ENCODE measurements around the gene KRT76.

Gene KRT76

GRCh38 chr12:52759218-52759617, 17.9 kb downstream of the KRT76 start:
- no peaks in the 10 kb centered on the region for H3F3A ChIP-seq (ENCODE audit: insufficient read depth, low read length)

DNA sequence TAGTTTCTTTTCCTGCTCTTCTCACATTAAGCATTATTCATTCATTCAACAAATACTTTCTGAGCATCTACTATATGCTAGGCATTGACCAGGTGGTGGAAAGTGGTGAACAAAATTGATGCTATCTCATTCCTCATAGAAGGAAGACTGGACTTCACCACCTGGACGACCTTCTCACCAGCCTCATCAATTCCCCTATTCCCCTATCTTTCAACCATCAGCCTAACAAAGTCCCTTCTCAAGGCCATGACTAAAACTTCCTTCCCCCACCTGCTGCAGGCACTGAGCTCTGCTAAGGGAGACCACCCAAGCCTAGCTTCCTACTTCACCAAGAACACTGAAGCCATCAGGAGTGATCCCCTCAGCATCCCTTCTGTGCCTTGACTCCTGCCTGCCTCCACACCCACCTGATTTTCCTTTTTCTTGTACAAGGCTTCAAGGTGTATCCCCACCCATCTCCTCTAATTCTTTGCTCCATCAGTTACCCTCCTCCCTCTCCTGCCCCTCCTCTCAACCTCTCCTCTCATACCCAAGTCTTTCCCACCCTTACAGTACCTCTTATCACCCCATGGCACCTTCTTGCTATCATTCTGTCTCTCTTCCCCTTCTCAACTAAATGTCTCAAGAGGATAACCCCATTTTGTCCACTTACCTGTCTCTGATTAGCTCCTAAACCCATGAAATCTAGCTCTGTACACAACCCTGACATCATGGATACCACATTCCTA, 19.5 kb downstream of the KRT76 start:
- Histone ChIP-seq H3K27ac (ENCODE audit: low read depth, low read length, poor library complexity, severe bottlenecking) (no peak overlapping the region), H3K4me2 (ENCODE audit: low read length) (no peak overlapping the region), H3K9me2 (ENCODE audit: low read depth, low read length) (no peaks in the 10 kb centered on the region), H3K4me1 (ENCODE audit: insufficient read depth, low read length, severe bottlenecking) (no peaks in the 10 kb centered on the region), H2AFZ (ENCODE audit: low read length) (no peak overlapping the region), H3K9ac (ENCODE audit: low read length) (no peak overlapping the region), H4K20me1 (ENCODE audit: insufficient read depth, low read length) (no peaks in the 10 kb centered on the region), H3K4me3 (ENCODE audit: low read depth, low read length, poor library complexity, severe bottlenecking) (no peak overlapping the region), H3K27me3 (ENCODE audit: insufficient read depth, low read length) (no peaks in the 10 kb centered on the region), H3K79me2 (ENCODE audit: insufficient read depth, low read length) (no peaks in the 10 kb centered on the region), H3K9me3 (ENCODE audit: low read length) (peaks cover 2% of the 10 kb centered on the region; the same call in 1 of the 2 replicates), H3K36me3 (ENCODE audit: insufficient read depth, low read length) (no peaks in the 10 kb centered on the region), H3F3A (ENCODE audit: insufficient read depth, low read length) (no peaks in the 10 kb centered on the region)
- TF ChIP-seq EZH2 (IDR thresholded peaks at IDR 0.05; ENCODE audit: borderline replicate concordance, low read length), result no peak
- TF ChIP-seq, protein P1, sequence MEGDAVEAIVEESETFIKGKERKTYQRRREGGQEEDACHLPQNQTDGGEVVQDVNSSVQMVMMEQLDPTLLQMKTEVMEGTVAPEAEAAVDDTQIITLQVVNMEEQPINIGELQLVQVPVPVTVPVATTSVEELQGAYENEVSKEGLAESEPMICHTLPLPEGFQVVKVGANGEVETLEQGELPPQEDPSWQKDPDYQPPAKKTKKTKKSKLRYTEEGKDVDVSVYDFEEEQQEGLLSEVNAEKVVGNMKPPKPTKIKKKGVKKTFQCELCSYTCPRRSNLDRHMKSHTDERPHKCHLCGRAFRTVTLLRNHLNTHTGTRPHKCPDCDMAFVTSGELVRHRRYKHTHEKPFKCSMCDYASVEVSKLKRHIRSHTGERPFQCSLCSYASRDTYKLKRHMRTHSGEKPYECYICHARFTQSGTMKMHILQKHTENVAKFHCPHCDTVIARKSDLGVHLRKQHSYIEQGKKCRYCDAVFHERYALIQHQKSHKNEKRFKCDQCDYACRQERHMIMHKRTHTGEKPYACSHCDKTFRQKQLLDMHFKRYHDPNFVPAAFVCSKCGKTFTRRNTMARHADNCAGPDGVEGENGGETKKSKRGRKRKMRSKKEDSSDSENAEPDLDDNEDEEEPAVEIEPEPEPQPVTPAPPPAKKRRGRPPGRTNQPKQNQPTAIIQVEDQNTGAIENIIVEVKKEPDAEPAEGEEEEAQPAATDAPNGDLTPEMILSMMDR (IDR thresholded peaks at IDR 0.05; ENCODE audit: low read length), result no peak

More at GRCh38 chr12:52759218-52759617, 17.9 kb downstream of the KRT76 start:
- Histone ChIP-seq H3K9me3 (ENCODE audit: low read length) (peaks cover 2% of the 10 kb centered on the region; the same call in 1 of the 2 replicates), H3K79me2 (ENCODE audit: insufficient read depth, low read length) (no peaks in the 10 kb centered on the region), H3K27ac (ENCODE audit: low read depth, low read length, poor library complexity, severe bottlenecking) (no peak overlapping the region), H3K27me3 (ENCODE audit: insufficient read depth, low read length) (no peaks in the 10 kb centered on the region), H2AFZ (ENCODE audit: low read length) (no peak overlapping the region), H3K9me2 (ENCODE audit: low read depth, low read length) (no peaks in the 10 kb centered on the region), H3K4me3 (ENCODE audit: low read depth, low read length, poor library complexity, severe bottlenecking) (no peak overlapping the region), H4K20me1 (ENCODE audit: insufficient read depth, low read length) (no peaks in the 10 kb centered on the region), H3K4me1 (ENCODE audit: insufficient read depth, low read length, severe bottlenecking) (no peaks in the 10 kb centered on the region), H3K36me3 (ENCODE audit: insufficient read depth, low read length) (no peaks in the 10 kb centered on the region), H3K4me2 (ENCODE audit: low read length) (no peak overlapping the region), H3K9ac (ENCODE audit: low read length) (no peak overlapping the region)
- TF ChIP-seq EZH2 (IDR thresholded peaks at IDR 0.05; ENCODE audit: borderline replicate concordance, low read length), result no peak
- TF ChIP-seq, protein P1 (IDR thresholded peaks at IDR 0.05; ENCODE audit: low read length), result no peak

GRCh38 chr12:52756281-52756960, 20.7 kb downstream of the KRT76 start:
- no peak for TF ChIP-seq EZH2 (IDR thresholded peaks at IDR 0.05; ENCODE audit: borderline replicate concordance, low read length)
- TF ChIP-seq, protein P1 (IDR thresholded peaks at IDR 0.05; ENCODE audit: low read length), result no peak
- Histone ChIP-seq H3K4me1 (ENCODE audit: insufficient read depth, low read length, severe bottlenecking) (no peaks in the 10 kb centered on the region), H3K9me2 (ENCODE audit: low read depth, low read length) (no peaks in the 10 kb centered on the region), H4K20me1 (ENCODE audit: insufficient read depth, low read length) (no peaks in the 10 kb centered on the region), H3K27me3 (ENCODE audit: insufficient read depth, low read length) (no peaks in the 10 kb centered on the region), H3K27ac (ENCODE audit: low read depth, low read length, poor library complexity, severe bottlenecking) (no peak overlapping the region), H3K9ac (ENCODE audit: low read length) (no peak overlapping the region), H3K79me2 (ENCODE audit: insufficient read depth, low read length) (no peaks in the 10 kb centered on the region), H2AFZ (ENCODE audit: low read length) (no peak overlapping the region), H3K36me3 (ENCODE audit: insufficient read depth, low read length) (no peaks in the 10 kb centered on the region), H3K9me3 (ENCODE audit: low read length) (peaks cover 2% of the 10 kb centered on the region; the same call in 1 of the 2 replicates), H3K4me3 (ENCODE audit: low read depth, low read length, poor library complexity, severe bottlenecking) (no peak overlapping the region), H3K4me2 (ENCODE audit: low read length) (no peak overlapping the region), H3F3A (ENCODE audit: insufficient read depth, low read length) (no peaks in the 10 kb centered on the region)
